Gastroesophageal sphincter (tissue), 3 donors: ENCODE measurements around the gene CSF3.

Source experiments
- EP300 ChIP-seq: sonication (generic); formaldehyde crosslinking; IDR thresholded peaks from one replicate; pipeline ENCODE4 v1.6.1; 2017; ENCODE audit warnings: antibody characterized with exemption, mild to moderate bottlenecking
- POLR2A ChIP-seq, 2 donors: fragments of 450-650 bp; IDR thresholded peaks; one replicate each; pipeline ENCODE4 v1.6.1; 2017; ENCODE audit warnings: antibody characterized with exemption in 2 of 2, mild to moderate bottlenecking in 2 of 2, moderate library complexity in 1 of 2
- TF ChIP-seq, protein P1 (sequence below), 4 experiments: fragments of 200-600 bp in 2 of 4; fragments of 450-650 bp in 2 of 4; sonication (generic) in 1 of 4; IDR thresholded peaks; one replicate each; pipeline ENCODE4 v1.5.1; 2017 to 2019; ENCODE audit warnings: antibody characterized with exemption in 4 of 4, mild to moderate bottlenecking in 2 of 4, moderate library complexity in 2 of 4

- TF ChIP-seq, protein P1, sequence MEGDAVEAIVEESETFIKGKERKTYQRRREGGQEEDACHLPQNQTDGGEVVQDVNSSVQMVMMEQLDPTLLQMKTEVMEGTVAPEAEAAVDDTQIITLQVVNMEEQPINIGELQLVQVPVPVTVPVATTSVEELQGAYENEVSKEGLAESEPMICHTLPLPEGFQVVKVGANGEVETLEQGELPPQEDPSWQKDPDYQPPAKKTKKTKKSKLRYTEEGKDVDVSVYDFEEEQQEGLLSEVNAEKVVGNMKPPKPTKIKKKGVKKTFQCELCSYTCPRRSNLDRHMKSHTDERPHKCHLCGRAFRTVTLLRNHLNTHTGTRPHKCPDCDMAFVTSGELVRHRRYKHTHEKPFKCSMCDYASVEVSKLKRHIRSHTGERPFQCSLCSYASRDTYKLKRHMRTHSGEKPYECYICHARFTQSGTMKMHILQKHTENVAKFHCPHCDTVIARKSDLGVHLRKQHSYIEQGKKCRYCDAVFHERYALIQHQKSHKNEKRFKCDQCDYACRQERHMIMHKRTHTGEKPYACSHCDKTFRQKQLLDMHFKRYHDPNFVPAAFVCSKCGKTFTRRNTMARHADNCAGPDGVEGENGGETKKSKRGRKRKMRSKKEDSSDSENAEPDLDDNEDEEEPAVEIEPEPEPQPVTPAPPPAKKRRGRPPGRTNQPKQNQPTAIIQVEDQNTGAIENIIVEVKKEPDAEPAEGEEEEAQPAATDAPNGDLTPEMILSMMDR (IDR thresholded peaks at IDR 0.05) = no peak
- TF ChIP-seq POLR2A (IDR thresholded peaks at IDR 0.05) (no peak), EP300 (no peak)
Observed at GRCh38 chr17:39979893-39980350, 35.3 kb upstream of the CSF3 start.
